Umbilical cord (tissue), 2 donors: ENCODE results near the gene SPATA25. TPM values are rescaled to one million over a fixed set of nuclear protein-coding genes. Genes with fewer than 3 reads are reported as not detected.
A peak's percentile ranks its signal among the peaks of the same experiment; 100 is the strongest.

Experiments used
- DNase-seq: peaks from one replicate; pipeline ENCODE4 v3.0.0-alpha.2; 2015; ENCODE audit warnings: low spot score
- total RNA-seq: library from RNA; depleted of rRNA; stranded (reverse); fragments of >200 nt; gene quantifications from one replicate; pipeline ENCODE4 v1.2.3, GENCODE V29; 2014; ENCODE audit warnings: low replicate concordance; ENCODE audit not compliant: insufficient read depth

The SPATA25 gene
- total RNA-seq, 1 donor from 2014 or later = 3.6 TPM

GRCh38 chr20:45840700-45841198 lies 46.7 kb downstream of the SPATA25 start:
- no peak for DNase-seq

- peak; percentile 91 for DNase-seq
These were observed 50.6 kb downstream of the SPATA25 start for GRCh38 chr20:45836841-45837240.

Other genes with a start within 250 kb of the SPATA25 start
- gene WFDC11, start 217.4 kb downstream of the SPATA25 start, total RNA-seq = not detected
- gene WFDC13, start 185.6 kb downstream of the SPATA25 start, total RNA-seq = 5.5 TPM
- gene WFDC10B, start 182.6 kb downstream of the SPATA25 start, total RNA-seq = not detected
- gene SPINT4, start 165.3 kb downstream of the SPATA25 start, total RNA-seq = not detected
- gene WFDC3, start 95.7 kb downstream of the SPATA25 start, total RNA-seq = 1.7 TPM
- 24.1 TPM for gene DNTTIP1, start 95.7 kb downstream of the SPATA25 start, total RNA-seq
- gene UBE2C, start 75.0 kb downstream of the SPATA25 start, total RNA-seq = 3.6 TPM
- not detected for gene TNNC2, start 60.3 kb downstream of the SPATA25 start, total RNA-seq
- gene SNX21, start 53.8 kb downstream of the SPATA25 start, total RNA-seq = 35.2 TPM
- gene ACOT8, start 30.2 kb downstream of the SPATA25 start, total RNA-seq = 20.0 TPM
- 7.7 TPM for gene ZSWIM3, start 30.0 kb downstream of the SPATA25 start, total RNA-seq
- gene ZSWIM1, start 6.4 kb downstream of the SPATA25 start, total RNA-seq = 3.1 TPM
- gene NEURL2, start 3.6 kb upstream of the SPATA25 start, total RNA-seq = 1.9 TPM
- gene CTSA, start 3.7 kb upstream of the SPATA25 start, total RNA-seq = 16.4 TPM
- gene PLTP, start 24.5 kb upstream of the SPATA25 start, total RNA-seq = 108 TPM
- gene PCIF1, start 47.1 kb upstream of the SPATA25 start, total RNA-seq = 8.9 TPM
- 13.7 TPM for gene ZNF335, start 84.6 kb upstream of the SPATA25 start, total RNA-seq
- 2.4 TPM for gene MMP9, start 121.3 kb upstream of the SPATA25 start, total RNA-seq
- gene SLC12A5, start 141.6 kb upstream of the SPATA25 start, total RNA-seq = 9.1 TPM
- gene NCOA5, start 202.3 kb upstream of the SPATA25 start, total RNA-seq = 3.4 TPM
- gene CD40, start 230.7 kb upstream of the SPATA25 start, total RNA-seq = 5.8 TPM